ENCODE results near the gene ETS1.
A peak's percentile ranks its signal among the peaks of the same experiment; 100 is the strongest.

ETS1 gene

DNA sequence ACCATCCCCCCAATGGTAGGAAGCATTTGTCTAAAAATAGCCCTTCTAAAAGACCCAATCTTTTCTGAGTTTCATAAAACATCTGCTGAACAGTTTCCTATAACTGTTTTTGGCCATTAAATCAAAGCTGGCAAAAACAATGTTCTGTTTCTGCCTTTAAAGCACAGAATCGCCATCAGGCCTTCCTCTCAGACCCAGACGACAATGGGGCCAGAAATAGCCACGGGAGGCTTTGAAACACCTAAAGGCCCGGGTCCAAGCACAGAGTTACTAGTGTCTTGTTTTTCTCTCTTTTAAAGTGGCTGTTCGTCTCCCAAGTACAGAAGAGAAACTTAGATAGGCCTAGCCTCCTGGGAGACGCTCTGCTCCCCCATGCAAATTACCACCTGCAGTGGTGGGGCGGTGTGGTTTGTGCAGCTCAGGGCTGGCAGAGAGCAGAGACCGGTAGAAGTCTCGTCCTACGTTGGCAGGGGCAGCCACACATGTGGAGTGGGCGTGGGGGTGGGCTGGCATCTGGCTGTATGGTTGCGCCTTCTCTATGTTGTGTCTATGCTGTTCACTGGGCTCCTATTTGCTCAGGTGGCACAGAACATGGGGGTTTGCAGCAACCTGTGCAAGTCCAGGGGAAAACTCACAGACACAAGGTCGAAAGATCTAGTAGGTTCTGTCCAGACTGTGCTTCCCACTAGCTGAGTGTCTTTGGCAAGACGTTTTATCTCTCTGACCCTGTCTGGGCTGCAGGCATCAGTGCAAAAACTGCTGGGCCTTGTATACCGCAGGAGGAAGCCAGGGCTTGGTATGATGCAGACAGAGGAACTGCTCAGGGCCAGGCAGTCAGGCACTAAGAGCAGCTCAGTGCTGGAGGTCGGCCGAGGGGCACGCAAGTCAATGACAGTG lies 23.6 kb upstream of the ETS1 start:
- Mint-ChIP-seq H3K36me3 (no peaks in the 10 kb centered on the region), H3K27ac (peak overlapping the region; percentile 85), H3K4me3 (peak overlapping the region; percentile 36), H3K27me3 (peaks cover 14% of the 10 kb centered on the region), H3K9me3 (no peaks in the 10 kb centered on the region), H3K4me1 (peaks cover 40% of the 10 kb centered on the region)
- peak; percentile 76 for DNase-seq
- CTCF ChIA-PET = interaction anchor here (0.6 to 1.6 kb wide), 5 partner anchors 11 to 88 kb away, joined by 3 to 8 read pairs (median 4); no protein-coding TSS in a partner anchor

DNA sequence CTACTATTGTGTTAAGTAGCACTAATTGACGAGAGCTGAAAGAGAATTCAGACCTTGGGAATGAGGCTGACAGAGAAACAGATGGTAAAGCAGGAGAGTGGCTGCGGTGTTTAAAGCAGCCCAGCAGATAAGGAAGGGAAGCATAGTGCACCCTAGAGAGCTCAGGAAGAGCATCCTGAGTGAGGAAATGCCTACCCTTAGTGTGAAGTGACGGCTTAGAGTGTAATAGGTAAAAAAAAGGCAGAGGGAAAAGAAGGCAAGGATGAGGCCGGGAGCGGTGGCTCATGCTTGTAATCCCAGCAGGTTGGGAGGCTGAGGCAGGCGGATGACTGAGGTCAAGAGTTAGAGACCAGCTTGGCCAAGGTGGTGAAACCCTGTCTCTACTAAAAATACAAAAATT lies 22.4 kb upstream of the ETS1 start:
- Mint-ChIP-seq H3K27ac (peak overlapping the region; percentile 40), H3K9me3 (no peaks in the 10 kb centered on the region), H3K4me3 (peak overlapping the region; percentile 9), H3K4me1 (peaks cover 40% of the 10 kb centered on the region), H3K27me3 (peaks cover 7% of the 10 kb centered on the region), H3K36me3 (no peaks in the 10 kb centered on the region)
- CTCF ChIA-PET = interaction anchor here (0.9 to 1.2 kb wide), 2 partner anchors 10 to 21 kb away, joined by 3 read pairs; no protein-coding TSS in a partner anchor
- no peak for DNase-seq

DNA sequence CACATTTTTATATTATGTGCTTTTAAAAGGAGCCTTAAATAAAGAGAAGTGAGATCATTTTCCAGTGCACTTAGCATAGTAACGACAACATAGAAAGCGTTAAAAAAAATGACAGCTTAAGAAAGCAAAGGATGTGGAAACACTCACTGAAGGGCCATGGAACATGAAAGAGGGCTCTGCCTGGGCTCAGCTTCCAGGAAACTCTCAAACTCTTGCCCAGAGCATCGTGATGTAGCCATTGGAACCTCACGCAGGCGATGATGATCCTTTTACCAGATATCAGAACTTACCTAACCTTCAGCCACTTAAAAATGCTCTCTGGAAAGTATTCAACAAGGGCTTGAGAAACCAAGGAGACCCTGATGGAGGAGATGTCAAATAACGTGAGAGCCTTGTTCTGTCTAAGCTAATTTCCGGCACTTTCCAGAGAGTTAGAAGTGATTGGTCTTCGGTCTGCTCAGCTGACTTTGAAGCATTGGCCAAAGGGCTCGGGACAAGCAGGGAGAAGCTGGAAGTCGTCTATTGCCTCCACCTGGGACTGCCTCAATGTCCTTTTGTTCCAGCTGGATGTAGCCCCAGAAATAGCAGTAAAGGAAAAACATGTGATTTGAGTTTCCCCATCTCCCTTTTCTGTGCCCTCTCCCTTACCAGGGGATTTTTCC lies 21.5 kb upstream of the ETS1 start:
- Mint-ChIP-seq H3K4me3 (no peak overlapping the region), H3K9me3 (no peaks in the 10 kb centered on the region), H3K27ac (peak overlapping the region; percentile 13), H3K4me1 (peaks cover 42% of the 10 kb centered on the region), H3K36me3 (no peaks in the 10 kb centered on the region), H3K27me3 (no peaks in the 10 kb centered on the region)
- DNase-seq = peak; percentile 27
- CTCF ChIA-PET = interaction anchor here (0.8 to 1.9 kb wide), 4 partner anchors 11 to 221 kb away, joined by 3 to 4 read pairs (median 3); no protein-coding TSS in a partner anchor

DNA sequence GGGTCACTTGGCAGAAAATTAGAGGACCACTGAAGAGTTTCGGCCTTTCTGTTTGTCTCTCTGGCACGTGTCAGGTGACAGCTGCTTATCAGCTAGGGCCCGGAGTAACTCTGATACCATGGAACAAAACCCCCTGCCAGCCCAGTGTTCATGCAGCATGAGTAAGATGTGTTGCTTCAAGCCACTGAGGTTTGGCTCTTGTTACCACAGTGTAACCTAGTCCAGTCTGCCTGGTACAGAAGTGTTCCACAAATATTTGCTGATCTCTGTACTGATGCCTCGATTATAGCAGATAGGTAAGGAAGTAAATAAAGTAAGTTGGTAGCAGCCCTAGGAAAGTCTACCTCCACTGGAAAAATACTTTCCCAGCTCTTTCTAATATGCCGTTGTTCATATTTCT lies 20.5 kb upstream of the ETS1 start:
- H3K9me3 Mint-ChIP-seq = no peaks in the 10 kb centered on the region
- H3K4me3 Mint-ChIP-seq = no peak overlapping the region
- H3K4me1 Mint-ChIP-seq = peaks cover 45% of the 10 kb centered on the region
- H3K27ac Mint-ChIP-seq = no peak overlapping the region
- no peaks in the 10 kb centered on the region for H3K36me3 Mint-ChIP-seq
- CTCF ChIA-PET = interaction anchor here (1.0 to 1.9 kb wide), 2 partner anchors 20 to 27 kb away, joined by 4 read pairs; no protein-coding TSS in a partner anchor
- no peak for DNase-seq
- H3K27me3 Mint-ChIP-seq = no peaks in the 10 kb centered on the region

DNA sequence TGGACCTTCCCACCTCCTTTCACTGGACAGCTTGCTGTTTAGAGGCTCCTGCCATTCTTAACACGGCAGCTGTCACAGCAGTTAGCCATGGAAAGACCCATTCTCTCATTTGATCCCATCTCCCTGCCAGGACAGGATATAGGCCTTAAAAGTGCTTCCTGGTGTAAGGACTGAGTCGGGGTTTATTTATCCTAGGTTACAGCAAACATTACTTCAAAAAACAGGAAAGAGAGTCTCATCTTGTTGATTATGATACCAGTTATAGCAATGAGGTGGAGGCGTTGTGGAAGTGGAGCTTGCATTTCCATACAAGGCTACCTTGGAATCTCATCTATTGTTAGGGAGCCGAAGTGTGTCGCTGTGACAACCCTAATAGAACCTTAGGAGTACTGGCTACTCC lies 17.4 kb upstream of the ETS1 start:
- CTCF ChIA-PET = interaction anchor here (2.2 to 2.3 kb wide), 2 partner anchors 26 to 27 kb away, joined by 8 to 9 read pairs; no protein-coding TSS in a partner anchor
- no peaks in the 10 kb centered on the region for H3K9me3 Mint-ChIP-seq
- H3K4me3 Mint-ChIP-seq = no peak overlapping the region
- H3K27me3 Mint-ChIP-seq = no peaks in the 10 kb centered on the region
- H3K27ac Mint-ChIP-seq = no peak overlapping the region
- peaks cover 26% of the 10 kb centered on the region for H3K4me1 Mint-ChIP-seq
- H3K36me3 Mint-ChIP-seq = no peaks in the 10 kb centered on the region
- DNase-seq = no peak

DNA sequence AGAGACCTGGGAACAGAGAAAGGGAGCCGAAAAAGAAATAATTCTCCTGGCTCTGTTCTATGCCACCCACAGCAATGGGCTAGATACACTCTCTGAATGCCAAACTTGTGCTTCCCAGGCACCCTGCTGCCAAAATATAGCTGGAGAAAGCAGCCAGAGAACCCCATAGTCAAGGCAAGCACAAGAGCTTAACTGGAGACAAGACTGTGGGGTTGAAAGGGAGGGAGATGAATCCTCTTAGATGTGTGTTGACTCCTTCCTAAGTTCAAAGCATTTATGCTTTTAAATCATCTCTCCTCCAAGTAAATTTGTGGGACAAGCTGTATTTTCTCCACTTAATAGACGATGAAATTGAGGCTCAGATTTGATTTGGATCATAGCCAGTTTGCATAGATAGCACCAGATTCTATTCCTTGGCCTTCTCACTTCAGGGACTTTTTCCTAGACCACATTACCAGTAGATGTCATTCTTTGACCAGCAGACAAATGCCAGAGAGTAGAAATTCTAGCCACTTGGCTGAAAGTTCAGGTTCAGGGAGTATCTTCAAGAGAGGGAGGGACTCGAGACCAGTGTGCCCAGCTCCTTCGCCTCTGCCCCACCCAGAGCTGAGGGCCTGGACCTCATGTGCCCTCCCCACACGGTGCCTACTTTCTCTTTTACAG lies 16.5 kb upstream of the ETS1 start:
- no peak overlapping the region for H3K27ac Mint-ChIP-seq
- H3K9me3 Mint-ChIP-seq = no peaks in the 10 kb centered on the region
- DNase-seq = no peak
- CTCF ChIA-PET = interaction anchor here (0.6 to 2.3 kb wide), 5 partner anchors 17 to 51 kb away, joined by 3 to 9 read pairs (median 3); no protein-coding TSS in a partner anchor
- peaks cover 19% of the 10 kb centered on the region for H3K4me1 Mint-ChIP-seq
- H3K4me3 Mint-ChIP-seq = no peak overlapping the region
- H3K36me3 Mint-ChIP-seq = no peaks in the 10 kb centered on the region
- no peaks in the 10 kb centered on the region for H3K27me3 Mint-ChIP-seq

DNA sequence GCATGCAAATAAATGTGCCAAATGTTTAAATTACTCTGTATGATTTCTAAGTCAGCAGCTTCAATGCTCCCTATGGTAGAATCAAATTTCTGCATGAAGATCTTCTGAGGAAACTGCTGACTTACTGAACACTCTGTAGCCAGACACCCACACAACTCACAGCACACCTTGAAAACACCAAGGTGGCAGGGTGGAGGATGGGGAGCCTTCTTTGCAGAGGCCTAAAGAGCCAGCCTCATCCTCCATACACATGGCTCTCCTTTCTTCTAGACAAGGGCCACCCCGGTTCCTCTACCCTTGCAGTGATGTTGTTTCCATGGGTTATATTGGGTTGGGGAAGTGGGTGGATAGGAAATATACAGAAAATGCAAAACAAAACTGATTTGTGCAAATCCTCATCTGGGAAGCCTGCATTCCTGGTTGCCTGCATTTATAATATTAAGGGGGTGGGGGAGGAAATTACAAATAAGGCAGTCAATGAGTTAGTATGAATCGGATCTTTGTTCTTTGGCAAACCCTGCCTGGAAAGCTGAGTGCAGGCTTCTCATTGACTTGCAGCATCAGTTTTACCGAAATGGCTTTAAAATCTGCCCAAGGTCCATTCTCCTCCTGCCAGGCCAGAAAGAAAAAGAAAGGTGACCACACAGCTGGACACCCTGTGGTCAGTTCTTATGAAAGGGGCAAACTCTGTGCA lies 15.8 kb upstream of the ETS1 start:
- Mint-ChIP-seq H3K4me1 (peaks cover 11% of the 10 kb centered on the region), H3K27ac (no peak overlapping the region), H3K4me3 (no peak overlapping the region), H3K36me3 (no peaks in the 10 kb centered on the region), H3K9me3 (no peaks in the 10 kb centered on the region), H3K27me3 (no peaks in the 10 kb centered on the region)
- CTCF ChIA-PET = interaction anchor here (0.9 to 2.3 kb wide), 5 partner anchors 22 to 50 kb away, joined by 3 to 9 read pairs (median 3); no protein-coding TSS in a partner anchor
- DNase-seq = no peak

DNA sequence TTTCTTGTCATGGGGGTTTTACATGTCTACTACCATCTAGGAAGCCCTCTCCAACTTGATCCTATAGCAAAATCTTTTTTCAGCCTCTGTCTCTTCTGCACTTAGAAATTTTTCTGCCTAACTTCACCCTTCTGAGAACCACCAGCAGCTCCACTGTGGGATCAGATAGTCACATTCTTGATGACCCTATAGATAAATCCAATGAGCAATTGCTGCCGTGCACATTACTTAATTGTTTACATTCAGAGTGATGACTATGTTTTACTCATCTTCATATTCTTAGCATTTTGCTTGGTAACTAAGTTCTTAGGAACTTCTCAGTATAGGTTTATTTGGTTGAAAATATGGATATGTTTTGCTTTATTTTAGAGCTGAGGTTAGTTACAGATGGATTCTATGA lies 12.4 kb upstream of the ETS1 start:
- H3K27ac Mint-ChIP-seq = no peak overlapping the region
- CTCF ChIA-PET = no interaction called here
- peaks cover 4% of the 10 kb centered on the region for H3K27me3 Mint-ChIP-seq
- no peak for DNase-seq
- H3K4me1 Mint-ChIP-seq = peaks cover 12% of the 10 kb centered on the region
- H3K4me3 Mint-ChIP-seq = no peak overlapping the region
- H3K36me3 Mint-ChIP-seq = no peaks in the 10 kb centered on the region
- no peaks in the 10 kb centered on the region for H3K9me3 Mint-ChIP-seq

DNA sequence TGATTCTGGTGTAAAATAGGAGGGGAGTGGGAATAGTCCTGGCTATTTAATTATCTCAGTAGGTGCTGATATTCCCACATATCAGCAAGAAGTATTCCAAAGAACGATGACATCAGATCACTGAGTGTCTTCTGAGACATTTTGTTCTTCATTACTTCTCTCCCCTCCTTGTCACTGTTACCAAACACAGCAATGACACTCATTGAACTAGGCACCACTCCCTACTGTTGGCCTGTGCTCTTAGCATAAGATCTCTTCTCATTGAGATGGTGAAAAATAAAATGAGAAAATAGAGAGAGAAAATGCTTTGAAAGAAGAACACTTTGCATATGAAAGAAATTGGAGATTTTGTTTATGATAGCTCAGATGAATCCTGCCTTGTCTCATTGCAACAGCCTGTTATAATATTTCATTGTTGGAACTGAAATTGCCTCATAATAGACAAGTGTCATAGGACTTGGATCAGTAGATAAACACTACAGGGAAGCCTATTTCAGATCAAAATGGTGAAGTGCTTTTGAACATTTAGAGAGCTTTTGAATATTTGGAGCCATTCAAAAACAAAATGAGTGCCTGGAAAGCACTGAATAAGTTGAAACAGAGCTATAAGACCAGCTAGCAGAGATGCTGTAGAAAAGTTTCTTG lies 11.3 kb upstream of the ETS1 start:
- Mint-ChIP-seq H3K27ac (no peak overlapping the region), H3K4me1 (peaks cover 10% of the 10 kb centered on the region), H3K27me3 (peaks cover 4% of the 10 kb centered on the region), H3K9me3 (no peaks in the 10 kb centered on the region), H3K4me3 (no peak overlapping the region), H3K36me3 (no peaks in the 10 kb centered on the region)
- CTCF ChIA-PET = interaction anchor here (1.2 to 1.7 kb wide), 2 partner anchors 19 to 22 kb away, joined by 3 to 4 read pairs; no protein-coding TSS in a partner anchor
- no peak for DNase-seq

DNA sequence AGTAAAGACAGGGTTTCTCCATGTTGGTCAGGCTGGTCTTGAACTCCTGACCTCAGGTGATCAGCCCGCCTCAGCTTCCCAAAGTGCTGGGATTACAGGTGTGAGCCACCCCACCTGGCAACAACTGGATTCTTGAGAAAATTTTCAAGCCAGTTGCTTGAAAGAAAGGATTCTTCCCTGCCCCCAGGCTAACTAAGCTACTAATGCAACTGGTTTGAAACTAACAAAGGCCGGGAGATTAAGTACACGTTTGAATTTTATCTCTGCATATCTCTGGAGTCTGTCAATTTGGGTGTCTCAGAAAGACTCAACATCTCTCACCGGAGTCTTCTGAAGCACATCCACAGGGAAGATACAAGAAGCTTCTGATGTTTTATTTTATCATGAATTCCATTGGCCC lies 10.7 kb upstream of the ETS1 start:
- H3K36me3 Mint-ChIP-seq = no peaks in the 10 kb centered on the region
- peaks cover 4% of the 10 kb centered on the region for H3K27me3 Mint-ChIP-seq
- peaks cover 9% of the 10 kb centered on the region for H3K4me1 Mint-ChIP-seq
- H3K4me3 Mint-ChIP-seq = no peak overlapping the region
- H3K27ac Mint-ChIP-seq = no peak overlapping the region
- no peaks in the 10 kb centered on the region for H3K9me3 Mint-ChIP-seq
- CTCF ChIA-PET = interaction anchor here (1.2 to 1.7 kb wide), 2 partner anchors 20 to 22 kb away, joined by 3 to 4 read pairs; no protein-coding TSS in a partner anchor
- no peak for DNase-seq

DNA sequence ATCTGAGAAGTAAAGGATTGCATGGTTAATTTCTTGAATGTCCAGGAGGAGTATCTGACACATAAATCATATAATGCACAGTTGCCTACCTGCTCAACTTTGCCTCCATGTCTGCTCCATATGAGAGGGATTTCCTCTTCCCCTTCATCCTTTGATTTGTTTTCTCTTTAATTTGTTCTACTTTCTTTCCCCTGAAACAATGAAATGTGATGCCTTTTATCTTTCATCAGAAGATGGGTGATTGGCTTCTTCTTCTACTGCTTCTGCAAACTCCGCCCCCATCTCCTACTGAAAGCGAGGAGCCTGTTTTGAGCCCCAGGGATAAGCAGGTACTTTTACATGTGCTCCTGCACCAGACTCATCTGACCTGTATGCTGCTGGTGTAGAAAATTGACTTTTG lies 9.9 kb upstream of the ETS1 start:
- H3K27me3 Mint-ChIP-seq = peaks cover 4% of the 10 kb centered on the region
- no peaks in the 10 kb centered on the region for H3K36me3 Mint-ChIP-seq
- H3K27ac Mint-ChIP-seq = no peak overlapping the region
- no peak overlapping the region for H3K4me3 Mint-ChIP-seq
- DNase-seq = no peak
- CTCF ChIA-PET = no interaction called here
- H3K9me3 Mint-ChIP-seq = no peaks in the 10 kb centered on the region
- peaks cover 8% of the 10 kb centered on the region for H3K4me1 Mint-ChIP-seq

DNA sequence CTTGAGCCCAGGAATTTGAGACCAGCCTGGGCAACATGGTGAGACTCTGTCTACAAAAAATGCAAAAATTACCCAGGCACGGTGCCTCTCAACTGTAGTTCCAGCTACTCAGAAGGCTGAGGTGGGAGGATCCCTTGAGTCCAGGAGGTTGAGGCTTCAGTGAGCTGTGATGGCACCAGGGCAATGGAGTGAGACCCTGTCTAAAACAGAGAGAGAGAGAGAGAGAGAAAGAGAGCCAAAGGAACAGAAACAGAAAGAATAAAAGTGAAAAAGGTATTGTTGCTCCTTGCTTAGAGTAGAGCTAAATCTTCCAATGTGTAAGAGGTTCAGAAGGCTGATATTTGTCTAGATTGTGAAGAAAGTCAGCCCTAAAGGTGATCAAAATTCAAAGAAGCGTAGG lies 8.9 kb upstream of the ETS1 start:
- Mint-ChIP-seq H3K4me1 (peaks cover 6% of the 10 kb centered on the region), H3K27me3 (peaks cover 10% of the 10 kb centered on the region), H3K27ac (no peak overlapping the region), H3K36me3 (no peaks in the 10 kb centered on the region), H3K4me3 (no peak overlapping the region), H3K9me3 (no peaks in the 10 kb centered on the region)
- DNase-seq = no peak
- CTCF ChIA-PET = no interaction called here

DNA sequence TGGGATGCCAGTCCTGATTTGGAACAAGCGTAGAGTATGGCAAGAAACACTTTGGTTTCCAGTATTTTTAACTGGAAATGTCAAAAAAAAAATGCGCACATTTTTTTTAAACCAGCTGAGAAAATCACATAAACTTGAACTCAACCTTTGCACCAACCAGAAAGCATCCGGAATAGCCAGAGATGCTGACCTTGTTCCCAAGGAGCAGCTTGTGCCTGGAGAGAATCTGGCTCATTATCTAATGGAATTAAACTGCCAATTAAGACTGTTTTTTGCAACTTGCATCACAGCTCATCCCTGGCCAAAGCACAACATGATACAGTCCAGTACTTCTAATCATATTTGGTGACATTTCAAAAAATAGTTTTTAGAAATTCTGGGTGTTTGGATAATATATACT lies 8.4 kb upstream of the ETS1 start:
- CTCF ChIA-PET = no interaction called here
- Mint-ChIP-seq H3K4me1 (peaks cover 6% of the 10 kb centered on the region), H3K27ac (no peak overlapping the region)

More for the DNA sequence above, 8.4 kb upstream of the ETS1 start:
- Mint-ChIP-seq H3K36me3 (no peaks in the 10 kb centered on the region), H3K27me3 (peaks cover 10% of the 10 kb centered on the region), H3K4me3 (no peak overlapping the region), H3K9me3 (no peaks in the 10 kb centered on the region)
- DNase-seq = no peak
